Fibroblast of skin of abdomen (primary cell): ENCODE data around the gene MTCL1.

Experiments
- DNase-seq: peaks from one replicate; pipeline ENCODE4 v3.0.0-alpha.2; 2013

MTCL1 gene

GRCh38 chr18:8715599-8715998, 10.2 kb downstream of the MTCL1 start:
- no peak for DNase-seq

GRCh38 chr18:8717011-8717770, 11.8 kb downstream of the MTCL1 start:
- DNase-seq = no peak

- DNase-seq = no peak
These were observed 13.1 kb downstream of the MTCL1 start for GRCh38 chr18:8718401-8718913.

GRCh38 chr18:8719192-8719591, 13.8 kb downstream of the MTCL1 start:
- no peak for DNase-seq

GRCh38 chr18:8720141-8720540, 14.8 kb downstream of the MTCL1 start:
- no peak for DNase-seq

- DNase-seq = no peak
These were observed 15.8 kb downstream of the MTCL1 start for GRCh38 chr18:8721094-8721669.

- DNase-seq = peak; percentile 61
These were observed 16.4 kb downstream of the MTCL1 start for GRCh38 chr18:8721716-8722115.

GRCh38 chr18:8722946-8723820, 17.8 kb downstream of the MTCL1 start:
- DNase-seq = no peak

- DNase-seq = no peak
These were observed 19.1 kb downstream of the MTCL1 start for GRCh38 chr18:8724452-8724851.

GRCh38 chr18:8726281-8726680, 20.9 kb downstream of the MTCL1 start:
- no peak for DNase-seq

GRCh38 chr18:8726963-8727705, 21.8 kb downstream of the MTCL1 start:
- no peak for DNase-seq

GRCh38 chr18:8730080-8730827, 24.9 kb downstream of the MTCL1 start:
- peak; percentile 76 for DNase-seq

- no peak for DNase-seq
These were observed 27.3 kb downstream of the MTCL1 start for GRCh38 chr18:8732442-8733360.

- DNase-seq = no peak
These were observed 29.1 kb downstream of the MTCL1 start for GRCh38 chr18:8734496-8734895.

GRCh38 chr18:8735274-8735673, 29.9 kb downstream of the MTCL1 start:
- no peak for DNase-seq

- DNase-seq = no peak
These were observed 35.8 kb downstream of the MTCL1 start for GRCh38 chr18:8741117-8741516.

GRCh38 chr18:8741532-8741931, 36.2 kb downstream of the MTCL1 start:
- no peak for DNase-seq

GRCh38 chr18:8742387-8743361, 37.3 kb downstream of the MTCL1 start:
- DNase-seq = no peak

- no peak for DNase-seq
These were observed 38.7 kb downstream of the MTCL1 start for GRCh38 chr18:8744038-8744437.
